GM18519 (cell line): ENCODE measurements around the gene DNER.

Source experiments
- ATAC-seq: cut with Tn5 transposase; IDR thresholded peaks from one replicate; pipeline ENCODE4 v1.9.1; 2021; ENCODE audit warnings: mild to moderate bottlenecking, moderate library complexity; ENCODE audit not compliant: unreplicated experiment, low FRiP score

DNER gene

GRCh38 chr2:229572507-229573271 lies 141.7 kb downstream of the DNER start:
- no peak for ATAC-seq

DNA sequence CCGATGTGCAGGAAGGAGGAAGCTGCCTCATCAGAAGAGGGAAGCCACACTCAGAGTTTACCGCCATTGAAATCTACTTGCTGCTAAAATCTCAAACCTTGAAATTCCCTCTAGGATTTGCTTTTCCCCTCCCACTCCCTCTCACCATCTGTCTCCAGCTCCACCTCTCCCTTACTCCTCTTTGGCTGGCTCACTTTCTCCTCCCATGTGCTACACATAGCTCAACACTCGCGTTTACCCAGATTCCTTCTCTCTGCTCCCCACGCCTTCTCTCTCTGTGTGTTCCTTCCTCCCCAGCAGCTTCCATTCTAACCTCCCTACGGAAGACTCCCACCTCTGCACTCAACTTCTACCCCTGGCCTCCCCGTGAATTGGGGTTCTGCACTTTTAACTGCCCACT lies 143.1 kb downstream of the DNER start:
- no peak for ATAC-seq

DNA sequence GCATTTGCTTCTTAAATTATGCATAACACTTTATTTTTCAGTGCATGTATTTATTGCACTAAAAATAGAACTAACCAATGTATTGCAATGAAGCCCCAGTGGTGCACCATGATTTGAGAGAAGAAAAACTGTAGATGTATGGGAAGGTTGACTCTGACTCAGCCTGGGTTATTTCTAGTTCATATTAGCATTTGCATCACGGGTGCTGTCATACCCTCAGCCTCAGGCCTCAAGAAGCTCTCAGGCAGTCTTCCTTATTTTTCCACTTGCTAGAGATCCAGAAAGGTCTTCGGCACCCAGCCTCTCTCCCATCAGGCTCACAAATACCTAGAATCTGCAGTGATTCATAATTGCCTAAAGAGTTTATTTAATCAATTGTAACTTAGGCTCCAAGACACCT lies 148.0 kb downstream of the DNER start:
- ATAC-seq = no peak

GRCh38 chr2:229564300-229564907 lies 150.0 kb downstream of the DNER start:
- no peak for ATAC-seq

DNA sequence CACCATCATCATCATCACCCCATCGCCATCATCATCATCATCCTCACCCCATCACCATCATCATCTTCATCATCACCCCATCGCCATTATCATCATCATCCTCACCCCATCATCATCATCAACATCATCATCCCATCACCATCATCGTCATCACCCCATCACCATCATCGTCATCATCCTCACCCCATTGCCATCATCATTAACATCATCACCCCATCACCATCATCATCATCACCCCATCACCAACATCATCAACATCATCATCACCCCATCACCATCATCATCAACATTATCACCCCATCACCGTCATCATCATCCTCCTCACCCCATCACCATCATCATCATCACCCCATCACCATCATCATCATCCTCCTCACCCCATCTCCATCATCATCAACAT lies 151.0 kb downstream of the DNER start:
- no peak for ATAC-seq

- no peak for ATAC-seq
These were observed 151.8 kb downstream of the DNER start for GRCh38 chr2:229562472-229563127.

DNA sequence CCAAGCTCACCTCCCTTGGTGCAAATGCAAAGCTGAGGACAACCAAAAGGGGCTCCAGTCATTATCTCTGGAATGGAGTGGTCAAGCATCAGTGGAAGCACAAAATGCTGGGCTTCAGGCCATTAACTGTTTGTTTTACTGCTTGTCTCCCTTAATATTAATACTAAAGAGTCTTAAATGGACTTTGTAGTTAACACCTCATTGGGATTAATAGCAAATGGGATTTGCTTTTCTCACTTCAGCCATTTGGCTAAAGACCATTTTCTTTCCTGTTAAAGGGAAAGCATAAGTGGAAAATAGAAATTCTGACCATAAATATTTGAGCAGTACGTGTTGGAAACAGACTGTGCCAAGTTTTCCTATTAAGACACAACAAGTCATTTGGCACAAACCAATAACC lies 154.4 kb downstream of the DNER start:
- no peak for ATAC-seq

DNA sequence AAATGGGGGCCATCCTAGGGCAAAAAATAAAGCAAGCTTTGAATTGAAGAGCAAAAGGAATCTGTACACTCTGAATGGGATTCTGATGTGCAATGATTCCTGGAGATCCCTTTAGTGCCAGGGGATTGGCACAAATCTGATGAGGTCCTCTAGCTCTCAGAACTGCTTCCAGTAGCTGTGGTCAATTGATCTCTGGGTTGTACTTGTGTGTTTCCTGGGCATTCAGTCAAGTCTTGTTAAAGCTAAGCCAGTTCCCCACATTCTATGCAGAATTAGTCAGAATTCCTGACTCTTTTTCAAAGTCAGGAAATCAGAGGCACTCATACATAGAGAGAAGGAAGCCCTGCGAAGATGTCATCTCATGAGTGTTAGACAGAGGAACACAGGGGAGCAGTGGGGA lies 161.3 kb downstream of the DNER start:
- ATAC-seq = no peak

DNA sequence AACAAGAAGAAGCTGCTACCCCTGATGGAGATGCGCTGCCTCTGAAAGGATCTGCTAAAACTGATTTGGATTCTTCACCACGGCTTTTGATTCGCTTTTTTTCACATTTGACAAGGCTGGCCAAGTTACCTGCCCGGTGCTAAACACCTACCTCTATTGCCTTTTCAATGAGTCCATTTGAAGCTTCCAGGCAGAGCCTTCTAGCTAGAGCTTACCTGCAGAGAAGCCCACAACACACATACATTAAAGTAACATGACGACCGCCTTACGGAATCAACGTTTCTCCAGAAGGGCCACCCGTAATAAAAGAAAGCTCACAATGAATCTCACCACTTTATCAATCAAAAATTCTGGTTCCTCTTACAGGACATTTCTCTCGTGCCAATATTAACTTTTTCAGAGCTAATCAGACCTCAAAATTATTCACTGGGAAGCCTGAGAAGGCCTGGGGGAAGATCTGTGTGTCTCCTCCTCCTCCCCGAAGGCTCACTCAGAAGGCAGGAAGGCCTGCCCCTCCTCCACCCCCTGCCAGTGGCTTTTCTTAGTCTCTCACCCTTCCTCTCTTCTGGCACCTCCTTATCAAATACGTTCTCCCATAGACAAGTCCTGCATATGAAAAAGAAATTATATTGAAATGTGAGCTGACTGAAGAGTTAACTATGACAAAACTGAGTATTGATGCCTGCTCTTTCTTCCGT lies 171.0 kb downstream of the DNER start:
- ATAC-seq = no peak

DNA sequence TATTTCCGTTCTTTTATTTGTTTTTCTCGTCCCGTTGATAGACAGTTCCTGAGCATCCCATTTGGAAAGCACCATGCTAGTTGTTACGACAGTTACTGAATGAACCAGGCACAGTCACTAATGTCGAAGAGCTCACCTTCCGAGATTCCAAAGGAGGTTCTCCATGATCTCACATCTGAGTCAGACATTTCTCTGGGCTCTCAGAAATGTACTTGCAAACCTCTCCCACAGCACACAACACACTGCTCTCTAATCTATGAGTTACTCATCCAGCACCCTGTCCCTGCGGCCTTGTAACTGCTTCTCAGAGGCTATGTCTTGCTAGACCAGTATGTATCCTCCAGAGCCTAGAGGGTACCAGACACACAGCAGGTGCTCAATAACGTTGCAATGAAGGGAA lies 174.7 kb downstream of the DNER start:
- ATAC-seq = no peak

DNA sequence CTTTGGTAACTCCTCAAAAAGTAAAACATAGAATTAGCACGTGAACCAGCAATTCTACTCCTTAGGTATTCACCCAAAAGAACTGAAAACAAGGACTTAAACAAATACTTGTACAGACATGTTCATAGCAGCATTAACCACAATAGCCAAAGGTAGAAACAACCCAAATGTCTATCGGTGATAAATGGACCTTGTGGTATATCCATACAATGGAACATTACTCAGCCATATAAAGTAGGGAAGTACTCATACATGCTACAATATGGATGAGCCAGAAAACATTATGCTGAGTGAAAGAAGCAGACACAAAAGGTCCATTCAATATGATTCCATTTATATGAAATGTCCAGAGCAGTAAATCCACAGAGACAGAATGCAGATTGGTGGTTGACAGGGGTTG lies 182.8 kb downstream of the DNER start:
- ATAC-seq = no peak

GRCh38 chr2:229530434-229530833 lies 183.9 kb downstream of the DNER start:
- ATAC-seq = no peak

DNA sequence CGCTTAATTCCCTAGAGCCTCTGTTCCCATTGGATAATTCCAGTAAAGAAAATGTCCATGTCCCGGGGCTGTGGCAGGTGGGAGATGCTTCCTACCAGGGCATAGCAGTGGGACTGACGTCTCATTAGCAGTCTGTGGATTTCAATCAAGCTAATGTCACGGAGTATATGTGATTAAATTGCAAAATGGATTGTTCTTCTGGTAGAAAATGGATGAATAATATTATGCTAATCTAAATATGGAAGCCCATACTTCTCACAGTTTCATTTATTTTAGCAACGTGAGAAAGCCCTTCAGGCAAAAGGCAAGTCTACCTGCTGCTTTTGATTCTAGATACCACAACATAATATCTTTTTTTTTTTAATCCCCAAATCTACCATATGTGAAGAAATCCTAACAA lies 185.5 kb downstream of the DNER start:
- no peak for ATAC-seq

DNA sequence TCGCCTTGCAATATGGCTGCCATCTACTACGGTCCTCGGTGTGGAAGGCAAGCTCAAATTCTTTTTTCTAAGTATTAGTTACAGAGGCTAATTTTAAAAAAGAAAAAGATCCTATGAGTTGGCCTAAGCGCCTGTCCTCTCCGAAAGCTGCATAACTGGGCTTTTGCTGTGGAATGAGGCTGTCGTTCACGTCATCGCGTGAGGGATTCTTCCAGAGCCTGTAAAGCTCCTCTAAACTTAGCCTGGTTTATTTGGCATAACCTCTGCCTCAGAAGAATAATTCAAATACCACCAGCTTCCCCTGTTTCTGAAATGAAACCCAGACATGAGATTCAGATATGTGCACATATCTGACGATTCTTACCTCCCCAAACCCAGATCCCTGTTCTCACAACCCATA lies 187.4 kb downstream of the DNER start:
- no peak for ATAC-seq

DNA sequence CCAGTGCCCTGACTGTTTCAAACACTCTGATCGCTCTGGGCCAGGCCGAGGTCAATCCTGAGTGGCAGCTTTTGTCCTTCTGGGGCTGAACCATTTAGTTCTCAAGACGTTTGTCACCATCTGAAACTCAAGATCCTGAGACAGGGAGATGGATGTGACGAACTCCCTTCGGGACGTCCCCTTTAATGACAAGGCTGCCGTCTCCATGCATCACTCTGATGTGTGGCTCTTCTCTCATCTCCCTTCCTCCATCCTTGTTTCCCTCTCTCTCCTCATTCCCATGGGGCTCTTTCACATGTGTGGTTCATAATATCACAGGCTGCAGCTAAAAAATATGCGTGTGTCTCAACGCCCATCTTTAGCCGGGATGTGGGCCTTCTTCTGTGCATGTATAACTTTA lies 189.6 kb downstream of the DNER start:
- ATAC-seq = no peak

GRCh38 chr2:229523663-229524062 lies 190.7 kb downstream of the DNER start:
- ATAC-seq = no peak

- ATAC-seq = no peak
These were observed 192.8 kb downstream of the DNER start for GRCh38 chr2:229521576-229521975.

- no peak for ATAC-seq
These were observed 193.7 kb downstream of the DNER start for GRCh38 chr2:229520691-229521096.

DNA sequence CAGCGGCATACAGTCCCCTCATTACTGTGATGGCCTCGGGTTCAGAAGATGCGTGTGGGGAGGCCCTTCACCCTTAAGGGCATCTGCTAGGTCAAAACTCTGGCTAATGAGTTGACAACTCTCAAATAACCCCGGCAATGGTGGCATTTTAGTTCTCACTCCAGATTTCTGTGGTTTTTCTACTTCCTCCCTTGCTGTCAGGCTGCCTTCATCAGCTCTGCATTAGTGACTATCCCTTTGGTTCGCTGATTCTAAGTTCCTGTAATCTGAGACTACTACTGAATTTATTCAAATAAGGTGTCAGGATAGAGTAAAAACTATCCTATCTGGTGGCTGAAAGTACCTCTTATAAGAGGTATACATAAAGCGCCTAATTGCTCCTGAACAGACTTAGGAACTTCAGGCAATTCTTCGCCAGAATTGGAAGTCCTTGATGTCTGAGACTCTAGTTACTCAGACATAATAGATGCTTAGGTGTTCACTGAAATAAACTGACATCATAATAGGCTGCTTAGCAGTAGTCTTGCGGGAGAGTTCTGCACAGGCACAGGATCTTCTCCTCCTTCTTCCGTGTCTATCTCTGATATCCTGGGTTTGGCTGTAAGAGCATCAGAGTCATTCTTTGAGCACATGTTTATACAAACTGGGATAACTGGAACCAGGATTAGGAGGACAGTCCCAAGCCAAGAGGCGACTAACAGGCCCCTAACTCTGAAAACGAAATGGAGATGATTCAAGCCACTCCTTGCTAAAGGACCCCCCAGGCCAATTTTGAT lies 194.5 kb downstream of the DNER start:
- peak; percentile 66 for ATAC-seq

GRCh38 chr2:229514273-229514895 lies 200.0 kb downstream of the DNER start:
- ATAC-seq = no peak
